ENCODE data around the gene VAMP1. TPM values are rescaled to one million over a fixed set of nuclear protein-coding genes. Genes with fewer than 3 reads are reported as not detected.
"Not testable (repeated sequence)": the region's sequence is repeated elsewhere in the genome, so short reads cannot be mapped to it uniquely, and the experiment has no call there.

The VAMP1 gene
- polyA plus RNA-seq, 3 donors from 2014 or later, result 7.8 to 9.7 (median 8.4) TPM

DNA sequence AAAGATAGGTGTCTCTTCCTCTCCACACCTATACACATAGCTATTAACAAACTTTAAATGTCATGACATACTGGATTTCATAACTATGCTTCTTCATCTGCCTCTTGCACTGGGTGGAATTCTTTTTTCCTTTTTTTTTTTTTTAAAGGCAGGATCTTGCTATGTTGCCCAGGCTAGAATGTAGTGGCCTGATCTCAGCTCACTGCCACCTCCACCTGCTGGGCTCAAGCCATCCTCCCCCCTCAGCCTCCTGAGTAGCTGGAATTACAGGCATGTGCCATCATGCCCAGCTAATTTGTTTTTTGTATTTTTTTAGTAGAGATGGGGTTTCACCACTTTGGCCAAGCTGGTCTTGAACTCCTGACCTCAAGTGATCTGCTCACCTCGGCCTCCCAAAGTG, 17.8 kb upstream of the VAMP1 start:
- no peaks in the 10 kb centered on the region for H3K9me3 Mint-ChIP-seq
- no peak for DNase-seq
- peaks cover 0 to 4% (median 4%) of the 10 kb centered on the region in 3 donors for H3K36me3 Mint-ChIP-seq
- H3K4me1 Mint-ChIP-seq, result peaks cover 12 to 16% of the 10 kb centered on the region in 2 donors
- H3K27me3 Mint-ChIP-seq (ENCODE audit: low read depth in 3 of 3), result peaks cover 5 to 15% (median 6%) of the 10 kb centered on the region in 3 donors
- no peak overlapping the region for H3K27ac Mint-ChIP-seq
- H3K4me3 Mint-ChIP-seq, result no peak overlapping the region

DNA sequence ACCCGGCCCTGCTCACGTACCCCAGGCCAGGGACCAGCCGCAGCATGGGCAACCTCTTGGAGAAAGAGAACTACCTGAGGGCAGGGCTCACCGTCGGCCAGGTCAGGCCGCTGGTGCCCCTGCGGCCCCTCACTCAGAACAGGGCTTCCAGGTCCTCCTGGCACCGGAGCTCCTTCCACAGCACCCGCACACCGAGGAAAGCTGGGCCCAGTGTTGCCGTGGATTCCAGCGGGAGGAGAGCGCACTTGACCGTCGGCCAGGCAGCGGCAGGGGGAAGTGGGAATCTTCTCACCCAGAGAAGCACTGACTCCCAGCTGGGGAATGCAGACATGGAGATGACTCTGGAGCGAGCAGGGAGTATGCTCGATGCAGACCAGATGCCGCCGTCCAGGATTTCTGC, 7.9 kb upstream of the VAMP1 start:
- Mint-ChIP-seq H3K36me3 (no peaks in the 10 kb centered on the region), H3K27me3 (ENCODE audit: low read depth in 3 of 3) (peaks cover 3 to 4% (median 4%) of the 10 kb centered on the region in 3 donors), H3K4me3 (no peak overlapping the region), H3K9me3 (no peaks in the 10 kb centered on the region), H3K27ac (no peak overlapping the region), H3K4me1 (no peaks in the 10 kb centered on the region)
- DNase-seq, result no peak

DNA sequence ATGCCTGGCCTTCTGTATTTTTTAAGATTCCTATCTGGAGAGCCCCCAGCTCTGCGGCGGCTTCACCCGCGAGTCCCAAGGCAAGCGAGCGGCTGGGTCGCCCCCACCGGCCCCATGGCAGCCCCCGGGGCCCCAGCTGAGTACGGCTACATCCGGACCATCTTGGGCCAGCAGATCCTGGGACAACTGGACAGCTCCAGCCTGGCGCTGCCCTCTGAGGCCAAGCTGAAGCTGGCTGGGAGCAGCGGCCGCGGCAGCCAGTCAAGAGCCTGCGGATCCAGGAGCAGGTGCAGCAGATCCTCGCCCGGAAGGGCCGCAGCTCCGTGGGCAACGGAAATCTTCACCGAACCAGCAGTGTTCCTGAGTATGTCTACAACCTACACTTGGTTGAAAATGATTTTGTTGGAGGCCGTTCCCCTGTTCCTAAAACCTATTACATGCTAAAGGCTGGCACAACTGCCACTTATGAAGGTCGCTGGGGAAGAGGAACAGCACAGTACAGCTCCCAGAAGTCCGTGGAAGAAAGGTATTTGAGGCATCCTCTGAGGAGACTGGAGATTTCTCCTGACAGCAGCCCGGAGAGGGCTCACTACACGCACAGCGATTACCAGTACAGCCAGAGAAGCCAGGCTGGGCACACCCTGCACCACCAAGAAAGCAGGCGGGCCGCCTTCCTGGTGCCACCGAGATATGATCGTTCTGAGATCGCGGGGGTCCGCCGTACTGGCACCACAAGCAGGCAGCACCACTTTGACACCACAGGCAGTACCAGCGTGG, 7.3 kb upstream of the VAMP1 start:
- H3K4me1 Mint-ChIP-seq; DNase-seq; H3K4me3 Mint-ChIP-seq; H3K36me3 Mint-ChIP-seq; H3K27me3 Mint-ChIP-seq (ENCODE audit: low read depth in 3 of 3); H3K9me3 Mint-ChIP-seq; H3K27ac Mint-ChIP-seq: not testable (repeated sequence)

DNA sequence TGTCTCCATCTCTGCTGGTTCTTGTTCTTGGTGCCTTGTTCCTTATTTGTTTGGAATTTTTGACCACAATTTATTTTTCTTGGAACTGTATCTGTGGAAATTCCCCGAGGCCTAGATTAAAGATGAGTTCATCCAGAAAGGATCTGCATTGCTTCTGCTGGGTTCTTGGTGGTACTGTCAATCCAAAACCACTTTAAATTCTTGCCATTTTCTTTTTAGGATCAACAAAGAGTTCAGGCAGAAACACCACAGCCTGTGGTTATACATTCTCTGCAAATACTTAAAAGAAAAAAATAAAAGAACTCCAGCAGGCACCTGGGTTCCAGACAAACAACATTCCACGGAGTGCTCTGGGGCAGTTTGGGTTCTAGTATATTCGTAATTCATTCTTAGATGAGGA, 6.0 kb upstream of the VAMP1 start:
- no peaks in the 10 kb centered on the region for H3K9me3 Mint-ChIP-seq
- no peaks in the 10 kb centered on the region for H3K36me3 Mint-ChIP-seq
- no peak overlapping the region for H3K27ac Mint-ChIP-seq
- DNase-seq, result no peak
- H3K4me3 Mint-ChIP-seq, result no peak overlapping the region
- peaks cover 3 to 4% (median 3%) of the 10 kb centered on the region in 3 donors for H3K27me3 Mint-ChIP-seq (ENCODE audit: low read depth in 3 of 3)
- peaks cover 0 to under 1% of the 10 kb centered on the region in 2 donors for H3K4me1 Mint-ChIP-seq

DNA sequence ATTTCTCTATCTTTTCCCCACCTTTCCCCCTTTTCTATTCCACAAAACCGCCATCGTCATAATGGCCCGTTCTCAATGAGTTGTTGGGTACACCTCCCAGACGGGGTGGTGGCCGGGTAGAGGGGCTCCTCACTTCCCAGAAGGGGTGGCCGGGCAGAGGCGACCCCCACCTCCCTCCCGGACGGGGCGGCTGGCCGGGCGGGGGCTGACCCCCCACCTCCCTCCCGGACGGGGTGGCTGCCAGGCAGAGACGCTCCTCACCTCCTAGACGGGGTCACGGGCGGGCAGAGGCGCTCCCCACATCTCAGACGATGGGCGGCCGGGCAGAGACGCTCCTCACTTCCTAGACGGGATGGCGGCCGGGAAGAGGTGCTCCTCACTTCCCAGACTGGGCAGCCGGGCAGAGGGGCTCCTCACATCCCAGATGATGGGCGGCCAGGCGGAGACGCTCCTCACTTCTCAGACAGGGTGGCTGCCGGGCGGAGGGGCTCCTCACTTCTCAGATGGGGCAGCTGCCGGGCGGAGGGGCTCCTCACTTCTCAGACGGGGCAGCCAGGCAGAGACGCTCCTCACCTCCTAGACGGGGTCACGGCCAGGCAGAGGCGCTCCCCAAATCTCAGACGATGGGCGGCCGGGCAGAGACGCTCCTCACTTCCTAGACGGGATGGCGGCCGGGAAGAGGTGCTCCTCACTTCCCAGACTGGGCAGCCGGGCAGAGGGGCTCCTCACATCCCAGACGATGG, 4.9 kb upstream of the VAMP1 start:
- H3K27me3 Mint-ChIP-seq (ENCODE audit: low read depth in 3 of 3), result peaks cover 5 to 10% (median 6%) of the 10 kb centered on the region in 3 donors
- H3K9me3 Mint-ChIP-seq, H3K4me3 Mint-ChIP-seq, H3K4me1 Mint-ChIP-seq, H3K27ac Mint-ChIP-seq, DNase-seq, H3K36me3 Mint-ChIP-seq: not testable (repeated sequence)

DNA sequence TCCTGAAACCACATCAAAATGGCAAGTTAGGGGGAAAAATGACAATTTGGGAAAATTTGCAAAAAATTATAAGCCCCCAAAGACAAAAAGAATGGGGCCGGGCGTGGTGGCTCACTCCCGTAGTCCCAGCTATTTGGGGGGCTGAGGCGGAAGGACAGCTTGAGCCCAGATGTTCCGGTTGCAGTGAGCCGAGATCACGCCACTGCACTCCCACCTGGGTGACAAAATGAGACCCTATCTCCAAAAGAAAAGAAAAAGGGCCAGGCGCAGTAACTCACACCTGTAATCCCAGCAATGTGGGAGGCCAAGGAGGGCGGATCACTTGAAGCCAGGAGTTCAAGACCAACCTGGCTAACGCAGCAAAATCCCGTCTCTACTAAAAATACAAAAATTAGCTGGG, 2.0 kb upstream of the VAMP1 start:
- peaks cover 2 to 14% (median 9%) of the 10 kb centered on the region in 3 donors for H3K27me3 Mint-ChIP-seq (ENCODE audit: low read depth in 3 of 3)
- no peak overlapping the region for H3K27ac Mint-ChIP-seq
- H3K36me3 Mint-ChIP-seq, result no peaks in the 10 kb centered on the region
- H3K9me3 Mint-ChIP-seq, result no peaks in the 10 kb centered on the region
- H3K4me3 Mint-ChIP-seq, result peak overlapping the region in 3 of 5 donors; percentile 11 to 93 (median 33)
- peaks cover 29 to 34% of the 10 kb centered on the region in 2 donors for H3K4me1 Mint-ChIP-seq
- DNase-seq, result no peak

DNA sequence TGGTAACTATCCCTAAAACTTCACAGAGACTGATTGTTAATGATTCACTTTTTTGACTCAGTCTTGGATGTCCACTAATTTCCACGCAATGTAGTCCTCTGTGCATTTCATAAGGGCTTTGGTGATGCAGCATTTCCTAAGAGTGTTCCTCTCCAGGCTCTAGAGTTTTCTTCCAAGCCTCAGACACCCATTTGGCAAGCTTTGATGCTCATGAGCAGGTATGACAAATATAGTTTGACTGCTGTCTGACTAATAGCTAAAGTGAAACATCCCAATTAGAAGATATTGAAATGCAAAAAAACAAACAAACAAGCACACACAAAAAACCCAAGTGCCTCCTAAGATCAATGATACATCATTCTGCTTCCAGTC, 1.5 kb upstream of the VAMP1 start:
- Mint-ChIP-seq H3K9me3 (no peaks in the 10 kb centered on the region), H3K4me3 (peak overlapping the region in 4 of 5 donors; percentile 11 to 93 (median 26)), H3K36me3 (peaks cover 0 to 4% (median 0%) of the 10 kb centered on the region in 3 donors), H3K27ac (peak overlapping the region in 4 of 6 donors; percentile 0 to 93 (median 4)), H3K4me1 (peaks cover 33 to 39% of the 10 kb centered on the region in 2 donors), H3K27me3 (ENCODE audit: low read depth in 3 of 3) (peaks cover 2 to 14% (median 9%) of the 10 kb centered on the region in 3 donors)
- no peak for DNase-seq

DNA sequence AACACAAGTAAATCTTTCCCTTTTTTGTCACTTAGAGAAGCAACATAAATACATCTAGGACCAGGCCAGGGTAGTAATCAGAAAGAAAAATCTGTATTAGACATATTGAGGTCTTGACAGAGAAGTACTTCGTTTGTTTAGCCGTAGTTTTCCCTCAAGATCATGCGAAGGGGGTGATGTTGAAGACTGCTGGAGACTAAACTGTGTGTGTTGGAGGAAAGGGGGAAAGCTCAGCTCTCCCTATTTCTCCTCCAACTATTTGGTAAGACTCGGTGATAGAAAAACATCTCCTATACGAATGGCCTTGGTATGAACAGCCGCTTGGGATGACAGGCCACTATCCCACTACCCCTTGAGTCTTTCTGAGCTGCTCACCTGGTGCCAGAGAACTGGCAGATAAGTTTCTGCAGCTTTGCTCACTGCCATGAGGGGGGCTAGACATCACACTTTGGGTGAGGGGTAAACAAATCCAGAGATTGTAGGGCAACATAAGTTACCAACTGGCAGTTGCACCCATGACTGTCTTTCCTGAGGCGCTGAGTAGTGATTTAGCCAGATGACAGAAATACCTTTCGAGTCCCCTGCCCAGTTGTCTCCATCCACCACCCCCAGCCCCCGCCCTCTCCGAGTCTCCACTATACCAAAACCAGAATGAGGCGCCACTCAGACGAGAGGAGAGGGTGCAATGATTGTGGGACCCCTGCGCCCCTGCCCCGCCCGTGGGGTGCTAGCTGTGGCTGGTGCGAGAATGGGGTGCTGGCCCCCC, 685 bp downstream of the VAMP1 start:
- Mint-ChIP-seq H3K27ac (peak overlapping the region; percentile 31 to 96 (median 87)), H3K4me3 (peak overlapping the region; percentile 87 to 93 (median 91)), H3K36me3 (peaks cover 7 to 9% (median 8%) of the 10 kb centered on the region in 3 donors), H3K4me1 (peaks cover 42 to 61% of the 10 kb centered on the region in 2 donors), H3K27me3 (ENCODE audit: low read depth in 3 of 3) (peaks cover 2 to 12% (median 9%) of the 10 kb centered on the region in 3 donors), H3K9me3 (no peaks in the 10 kb centered on the region)
- DNase-seq, result no peak

DNA sequence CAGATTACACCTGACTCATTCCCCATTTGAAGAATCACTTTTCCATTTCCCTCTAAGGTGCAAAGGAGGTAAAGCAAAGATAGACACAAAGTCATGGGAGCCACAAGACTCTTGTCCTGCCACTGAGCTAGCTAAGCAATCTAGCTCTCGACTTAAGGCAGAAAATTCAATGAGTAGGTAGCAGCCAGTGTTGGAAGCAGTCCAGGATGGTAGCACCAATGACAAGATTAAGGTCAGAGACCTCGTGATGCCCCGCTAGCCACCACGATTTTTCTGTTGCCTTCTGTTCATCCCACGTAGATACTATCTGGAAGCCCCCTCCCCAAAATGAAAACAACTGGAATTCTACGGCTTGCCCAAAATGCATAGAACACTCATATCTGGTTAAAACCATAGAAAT, 1.4 kb downstream of the VAMP1 start:
- H3K4me1 Mint-ChIP-seq, result peaks cover 49 to 68% of the 10 kb centered on the region in 2 donors
- peaks cover 7 to 16% (median 15%) of the 10 kb centered on the region in 3 donors for H3K36me3 Mint-ChIP-seq
- peaks cover 2 to 14% (median 11%) of the 10 kb centered on the region in 3 donors for H3K27me3 Mint-ChIP-seq (ENCODE audit: low read depth in 3 of 3)
- no peaks in the 10 kb centered on the region for H3K9me3 Mint-ChIP-seq
- peak overlapping the region; percentile 59 to 96 (median 87) for H3K27ac Mint-ChIP-seq
- H3K4me3 Mint-ChIP-seq, result peak overlapping the region; percentile 87 to 93 (median 91)
- DNase-seq, result no peak

DNA sequence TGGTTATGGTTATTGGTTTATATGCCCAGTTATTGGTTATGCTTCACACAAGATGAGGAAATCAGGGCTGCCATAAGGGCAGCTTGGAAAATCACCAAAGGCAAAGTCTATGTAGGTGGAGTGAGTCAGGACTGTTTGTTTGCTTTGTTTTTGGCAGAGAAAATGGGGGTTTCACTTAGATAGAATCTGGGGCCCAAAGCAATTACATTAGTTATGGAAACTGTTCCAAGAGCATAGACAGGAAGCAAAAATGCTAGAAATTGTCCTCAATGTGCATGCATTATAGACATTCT, 2.2 kb downstream of the VAMP1 start:
- peak overlapping the region; percentile 87 to 93 (median 91) for H3K4me3 Mint-ChIP-seq
- H3K27me3 Mint-ChIP-seq (ENCODE audit: low read depth in 3 of 3), result peaks cover 2 to 14% (median 11%) of the 10 kb centered on the region in 3 donors
- peak overlapping the region; percentile 59 to 85 (median 68) for H3K27ac Mint-ChIP-seq
- DNase-seq, result no peak
- H3K9me3 Mint-ChIP-seq, result no peaks in the 10 kb centered on the region
- H3K4me1 Mint-ChIP-seq, result peaks cover 57 to 76% of the 10 kb centered on the region in 2 donors
- peaks cover 12 to 22% (median 21%) of the 10 kb centered on the region in 3 donors for H3K36me3 Mint-ChIP-seq

DNA sequence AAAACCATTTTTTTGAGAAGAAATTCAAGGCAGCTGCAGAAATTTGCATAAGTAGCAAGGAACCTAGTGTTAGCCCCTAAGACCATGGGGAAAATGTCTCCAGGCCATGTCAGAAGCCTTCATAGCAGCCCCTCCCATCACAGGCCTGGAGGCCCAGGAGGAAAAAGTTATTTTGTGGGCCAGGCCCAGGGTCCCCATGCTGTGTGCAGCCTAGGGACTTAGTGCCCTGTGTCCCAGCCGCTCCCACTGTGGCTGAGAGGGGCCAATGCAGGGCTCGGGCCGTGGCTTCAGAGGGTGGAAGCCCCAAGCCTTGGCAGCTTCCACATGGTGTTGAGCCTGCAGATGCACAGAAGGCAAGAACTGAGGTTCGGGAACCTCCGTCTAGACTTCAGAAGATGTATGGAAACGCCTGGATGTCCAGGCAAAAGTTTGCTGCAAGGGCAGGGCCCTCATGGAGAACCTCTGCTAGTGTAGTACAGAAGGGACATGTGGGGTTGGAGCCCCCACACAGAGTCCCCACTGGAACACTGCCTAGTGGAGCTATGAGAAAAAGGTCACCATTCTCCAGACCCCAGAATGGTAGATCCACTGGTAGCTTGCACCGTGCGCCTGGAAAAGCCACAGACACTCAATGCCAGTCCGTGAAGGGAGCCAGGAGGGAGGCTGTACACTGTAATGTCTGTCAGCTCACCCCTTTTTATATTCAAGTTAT, 2.8 kb downstream of the VAMP1 start:
- Mint-ChIP-seq H3K4me3 (peak overlapping the region; percentile 30 to 93 (median 87)), H3K4me1 (peaks cover 62 to 82% of the 10 kb centered on the region in 2 donors), H3K27me3 (ENCODE audit: low read depth in 3 of 3) (peaks cover 2 to 15% (median 14%) of the 10 kb centered on the region in 3 donors), H3K27ac (peak overlapping the region in 5 of 6 donors; percentile 59 to 80 (median 72)), H3K36me3 (peaks cover 15 to 26% (median 26%) of the 10 kb centered on the region in 3 donors)
- H3K9me3 Mint-ChIP-seq, DNase-seq: not testable (repeated sequence)

DNA sequence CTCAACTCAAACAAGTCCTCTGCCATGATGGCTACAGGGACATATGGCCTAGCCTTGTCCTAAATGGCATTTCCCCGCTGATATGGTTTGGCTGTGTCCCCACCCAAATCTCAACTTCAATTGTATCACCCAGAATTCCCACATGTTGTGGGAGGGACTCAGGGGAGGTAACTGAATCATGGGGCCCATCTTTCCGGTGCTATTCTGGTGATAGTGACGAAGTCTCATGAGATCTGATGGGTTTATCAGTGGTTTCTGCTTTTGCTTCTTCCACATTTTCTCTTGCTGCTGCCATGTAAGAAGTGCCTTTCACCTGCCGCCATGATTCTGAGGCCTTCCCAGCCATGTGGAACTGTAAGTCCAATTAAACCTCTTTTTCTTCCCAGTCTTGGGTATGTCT, 3.7 kb downstream of the VAMP1 start:
- Mint-ChIP-seq H3K36me3 (peaks cover 21 to 34% (median 33%) of the 10 kb centered on the region in 3 donors), H3K27ac (peak overlapping the region in 5 of 6 donors; percentile 6 to 86 (median 40)), H3K27me3 (ENCODE audit: low read depth in 3 of 3) (peaks cover 6 to 20% (median 17%) of the 10 kb centered on the region in 3 donors), H3K4me1 (peaks cover 72 to 91% of the 10 kb centered on the region in 2 donors)
- DNase-seq, H3K9me3 Mint-ChIP-seq, H3K4me3 Mint-ChIP-seq: not testable (repeated sequence)

DNA sequence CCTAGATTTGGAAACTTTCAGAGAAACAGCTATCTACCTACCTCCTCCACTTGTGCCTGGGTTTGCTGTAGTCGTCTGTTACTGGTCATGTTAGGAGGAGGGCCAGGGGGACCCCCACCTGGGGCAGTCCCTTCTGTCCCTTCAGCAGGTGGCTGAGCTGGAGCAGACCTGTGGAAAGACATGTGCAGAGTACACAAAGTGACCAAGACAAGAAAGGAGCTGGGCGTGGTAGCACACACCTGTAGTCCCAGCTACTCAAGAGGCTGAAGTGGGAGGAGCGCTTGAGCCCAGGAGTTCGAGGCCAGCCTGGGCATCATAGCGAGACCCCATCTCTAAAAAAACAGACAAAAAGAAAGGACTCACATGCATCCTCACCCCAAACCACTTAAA, 4.3 kb downstream of the VAMP1 start:
- Mint-ChIP-seq H3K36me3 (peaks cover 22 to 39% (median 35%) of the 10 kb centered on the region in 3 donors), H3K4me3 (no peak overlapping the region), H3K9me3 (no peaks in the 10 kb centered on the region), H3K4me1 (peaks cover 75 to 93% of the 10 kb centered on the region in 2 donors), H3K27ac (peak overlapping the region in 4 of 6 donors; percentile 6 to 86 (median 50)), H3K27me3 (ENCODE audit: low read depth in 3 of 3) (peaks cover 7 to 21% (median 17%) of the 10 kb centered on the region in 3 donors)
- no peak for DNase-seq

Measured in immature natural killer cell (primary cell).